ENCODE data around the gene TAMM41.

The TAMM41 gene

DNA sequence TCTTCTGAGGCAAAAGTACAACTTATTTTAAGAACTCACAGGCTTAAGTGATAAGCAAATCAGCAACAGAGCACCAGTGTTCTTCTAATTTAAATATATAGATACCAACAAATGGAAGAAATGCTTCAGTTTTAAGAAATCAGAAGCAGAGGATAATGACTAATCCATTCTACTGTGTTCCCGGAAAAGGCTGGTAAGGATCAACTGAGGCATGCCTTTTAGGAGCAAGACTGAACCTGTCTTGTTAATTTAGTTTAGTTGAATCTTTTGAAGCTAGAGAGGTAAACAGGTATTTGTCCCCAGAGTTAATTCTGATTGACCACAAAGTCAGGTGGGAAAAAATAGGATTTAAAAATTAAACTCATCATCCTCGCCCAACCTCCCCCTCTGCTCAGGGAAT is 51.8 kb downstream of the TAMM41 start:
- H3K27me3 ChIP-seq (ENCODE audit: insufficient read depth, low read length), result no peaks in the 10 kb centered on the region
- no peaks in the 10 kb centered on the region for H3K4me1 ChIP-seq (ENCODE audit: insufficient read depth, low read length, severe bottlenecking)
- H3K4me3 ChIP-seq (ENCODE audit: low read depth, low read length, poor library complexity, severe bottlenecking), result no peak overlapping the region
- no peak overlapping the region for H3K27ac ChIP-seq (ENCODE audit: low read depth, low read length, poor library complexity, severe bottlenecking)
- no peaks in the 10 kb centered on the region for H3F3A ChIP-seq (ENCODE audit: insufficient read depth, low read length)
- no peaks in the 10 kb centered on the region for H3K9me2 ChIP-seq (ENCODE audit: low read depth, low read length)
- H3K36me3 ChIP-seq (ENCODE audit: insufficient read depth, low read length), result peaks cover 57% of the 10 kb centered on the region
- no peaks in the 10 kb centered on the region for H4K20me1 ChIP-seq (ENCODE audit: insufficient read depth, low read length)
- TF ChIP-seq EZH2 (IDR thresholded peaks at IDR 0.05; ENCODE audit: borderline replicate concordance, low read length) (no peak), CTCF (IDR thresholded peaks at IDR 0.05; ENCODE audit: low read length) (no peak)
- H3K9ac ChIP-seq (ENCODE audit: low read length), result no peak overlapping the region
- no peak overlapping the region for H2AFZ ChIP-seq (ENCODE audit: low read length)
- H3K4me2 ChIP-seq (ENCODE audit: low read length), result no peak overlapping the region
- H3K79me2 ChIP-seq (ENCODE audit: insufficient read depth, low read length), result no peaks in the 10 kb centered on the region
- peaks cover 11% of the 10 kb centered on the region for H3K9me3 ChIP-seq (ENCODE audit: low read length)

DNA sequence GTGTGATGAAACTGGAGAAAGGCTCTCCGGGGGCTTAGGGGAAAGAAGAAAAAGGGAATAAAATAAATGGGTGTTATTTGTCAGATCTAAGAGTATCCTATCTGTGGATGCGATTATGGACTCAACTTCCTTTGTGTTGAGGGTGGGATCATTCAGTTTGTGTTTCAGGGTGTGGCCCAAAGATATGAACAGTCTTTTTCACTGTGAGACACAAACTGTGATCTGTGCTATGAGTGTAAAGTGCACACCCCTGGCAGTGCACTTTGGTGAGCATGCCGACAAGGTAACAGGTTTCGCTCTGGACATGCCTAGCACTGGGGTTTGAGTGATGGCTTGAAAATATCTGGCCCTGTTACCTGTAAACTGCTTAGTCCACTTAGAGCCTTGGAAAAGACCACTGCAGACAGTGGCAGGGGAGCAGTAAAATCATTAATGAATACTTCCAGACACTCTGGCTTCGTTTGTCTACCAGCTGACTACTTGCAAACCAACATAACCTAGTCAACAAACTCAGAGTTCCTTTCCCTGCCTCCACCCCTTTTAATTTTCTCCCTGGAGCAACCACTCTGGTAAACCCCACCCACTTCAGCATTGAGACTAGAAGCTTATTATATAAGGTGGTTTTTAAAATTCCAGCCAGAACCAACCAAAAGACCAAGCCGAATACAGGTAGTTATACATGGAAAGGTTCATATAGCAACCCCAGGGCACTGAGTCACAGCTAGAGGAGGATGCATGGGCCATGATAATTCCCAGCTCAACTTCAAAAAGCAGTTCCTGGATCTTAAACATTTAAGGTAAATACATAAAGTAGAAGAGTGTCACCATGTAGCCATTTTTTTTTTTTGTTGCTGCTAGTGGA is 55.1 kb downstream of the TAMM41 start:
- H3K4me3 ChIP-seq (ENCODE audit: low read depth, low read length, poor library complexity, severe bottlenecking), result no peak overlapping the region
- H3K4me1 ChIP-seq (ENCODE audit: insufficient read depth, low read length, severe bottlenecking), result no peaks in the 10 kb centered on the region
- no peaks in the 10 kb centered on the region for H3K79me2 ChIP-seq (ENCODE audit: insufficient read depth, low read length)
- no peaks in the 10 kb centered on the region for H3F3A ChIP-seq (ENCODE audit: insufficient read depth, low read length)
- H2AFZ ChIP-seq (ENCODE audit: low read length), result no peak overlapping the region
- no peak overlapping the region for H3K9ac ChIP-seq (ENCODE audit: low read length)
- H3K9me2 ChIP-seq (ENCODE audit: low read depth, low read length), result no peaks in the 10 kb centered on the region
- H3K27ac ChIP-seq (ENCODE audit: low read depth, low read length, poor library complexity, severe bottlenecking), result no peak overlapping the region
- no peaks in the 10 kb centered on the region for H4K20me1 ChIP-seq (ENCODE audit: insufficient read depth, low read length)
- no peaks in the 10 kb centered on the region for H3K27me3 ChIP-seq (ENCODE audit: insufficient read depth, low read length)
- H3K36me3 ChIP-seq (ENCODE audit: insufficient read depth, low read length), result peaks cover 57% of the 10 kb centered on the region
- H3K4me2 ChIP-seq (ENCODE audit: low read length), result no peak overlapping the region
- no peaks in the 10 kb centered on the region for H3K9me3 ChIP-seq (ENCODE audit: low read length)
- TF ChIP-seq CTCF (IDR thresholded peaks at IDR 0.05; ENCODE audit: low read length) (no peak), EZH2 (IDR thresholded peaks at IDR 0.05; ENCODE audit: borderline replicate concordance, low read length) (no peak)

DNA sequence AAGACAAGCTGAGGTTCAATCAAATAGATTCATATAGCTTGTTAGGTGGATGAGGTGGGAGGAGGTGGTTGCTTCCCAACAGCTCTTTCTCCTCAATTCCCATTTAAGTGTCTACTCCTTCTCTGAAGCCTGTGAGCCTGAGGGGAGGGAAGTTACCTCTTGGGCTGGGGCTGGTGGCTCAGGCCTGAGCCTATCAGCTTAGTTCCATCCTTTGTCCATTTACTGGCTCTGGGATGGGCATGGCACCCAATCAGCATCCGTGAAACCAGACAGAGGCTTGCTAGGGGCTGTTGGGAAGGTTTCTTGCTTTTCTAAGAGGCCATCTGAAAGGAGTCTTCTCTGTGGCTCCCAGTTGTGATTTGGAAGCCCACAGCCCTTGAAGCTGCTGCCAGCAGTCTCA is 57.3 kb downstream of the TAMM41 start:
- Histone ChIP-seq H3F3A (ENCODE audit: insufficient read depth, low read length) (no peaks in the 10 kb centered on the region), H3K27me3 (ENCODE audit: insufficient read depth, low read length) (no peaks in the 10 kb centered on the region), H3K9me2 (ENCODE audit: low read depth, low read length) (no peaks in the 10 kb centered on the region), H2AFZ (ENCODE audit: low read length) (no peak overlapping the region), H3K4me1 (ENCODE audit: insufficient read depth, low read length, severe bottlenecking) (peaks cover 9% of the 10 kb centered on the region), H3K36me3 (ENCODE audit: insufficient read depth, low read length) (peaks cover 39% of the 10 kb centered on the region), H3K4me3 (ENCODE audit: low read depth, low read length, poor library complexity, severe bottlenecking) (no peak overlapping the region), H3K4me2 (ENCODE audit: low read length) (no peak overlapping the region), H3K9ac (ENCODE audit: low read length) (no peak overlapping the region), H3K27ac (ENCODE audit: low read depth, low read length, poor library complexity, severe bottlenecking) (no peak overlapping the region), H4K20me1 (ENCODE audit: insufficient read depth, low read length) (no peaks in the 10 kb centered on the region), H3K79me2 (ENCODE audit: insufficient read depth, low read length) (no peaks in the 10 kb centered on the region), H3K9me3 (ENCODE audit: low read length) (no peaks in the 10 kb centered on the region)
- TF ChIP-seq CTCF (IDR thresholded peaks at IDR 0.05; ENCODE audit: low read length) (no peak), EZH2 (IDR thresholded peaks at IDR 0.05; ENCODE audit: borderline replicate concordance, low read length) (no peak)

Data from OCI-LY1 (cell line).